Right lung (tissue), 10 donors: ENCODE data around the gene GTF3A. TPM values are rescaled to one million over a fixed set of nuclear protein-coding genes. Genes with fewer than 3 reads are reported as not detected.
A peak's percentile ranks its signal among the peaks of the same experiment; 100 is the strongest.
"Not testable (repeated sequence)": the region's sequence is repeated elsewhere in the genome, so short reads cannot be mapped to it uniquely, and the experiment has no call there.

Source experiments
- DNase-seq, 2 donors: peaks; one replicate each; pipeline ENCODE4 v3.0.0-alpha.2; 2013
- long read RNA-seq, 8 donors: transcript quantifications; one replicate each; lab custom pipeline, GENCODE V29; 2026
- polyA plus RNA-seq, 5 donors: library from polyadenylated mRNA; unstranded; fragments of 120-200 nt; gene quantifications; one replicate each; pipeline versions ENCODE4 v1.2.1 to v1.2.3, GENCODE V29; 2013; ENCODE audit warnings: inconsistent platforms in 1 of 5, low replicate concordance in 1 of 5; ENCODE audit not compliant: insufficient read length in 5 of 5, insufficient read depth in 1 of 5

The GTF3A gene
- polyA plus RNA-seq: 10 to 100 TPM; 73.3 to 88.2 (median 79.0) TPM
- long read RNA-seq, donor 1, transcript GTF3A-207 (3 exons, 829 nt): minor isoform, 8 of 222 reads
- long read RNA-seq, donor 1, transcript GTF3A-201 (9 exons, 1,383 nt): major isoform, 32 of 222 reads
- long read RNA-seq, donor 1, partial matches to known transcripts: 141 of 222 reads
- long read RNA-seq, donor 1, other reads (novel, unspliced or antisense): 38 of 222 reads
- long read RNA-seq, donor 2, transcript GTF3A-201 (9 exons, 1,383 nt): major isoform, 19 of 44 reads
- long read RNA-seq, donor 2, partial matches to known transcripts: 8 of 44 reads
- long read RNA-seq, donor 2, other reads (novel, unspliced or antisense): 13 of 44 reads
- long read RNA-seq, donor 3, transcript GTF3A-201 (9 exons, 1,383 nt): major isoform, 14 of 173 reads
- long read RNA-seq, donor 3, transcript GTF3A-207 (3 exons, 829 nt): minor isoform, 5 of 173 reads
- long read RNA-seq, donor 3, partial matches to known transcripts: 80 of 173 reads
- long read RNA-seq, donor 3, other reads (novel, unspliced or antisense): 74 of 173 reads
- long read RNA-seq, donor 4, transcript GTF3A-201 (9 exons, 1,383 nt): major isoform, 8 of 31 reads
- long read RNA-seq, donor 4, partial matches to known transcripts: 19 of 31 reads
- long read RNA-seq, donor 4, other reads (novel, unspliced or antisense): 0 of 31 reads
- long read RNA-seq, donor 5, transcript GTF3A-207 (3 exons, 829 nt): minor isoform, 7 of 51 reads
- long read RNA-seq, donor 5, transcript GTF3A-201 (9 exons, 1,383 nt): major isoform, 25 of 51 reads
- long read RNA-seq, donor 5, partial matches to known transcripts: 19 of 51 reads
- long read RNA-seq, donor 5, other reads (novel, unspliced or antisense): 0 of 51 reads
- long read RNA-seq, donor 6, transcript GTF3A-201 (9 exons, 1,383 nt): major isoform, 21 of 50 reads
- long read RNA-seq, donor 6, partial matches to known transcripts: 22 of 50 reads
- long read RNA-seq, donor 6, other reads (novel, unspliced or antisense): 0 of 50 reads
- long read RNA-seq, donor 7, transcript GTF3A-201 (9 exons, 1,383 nt): major isoform, 16 of 119 reads
- long read RNA-seq, donor 7, partial matches to known transcripts: 77 of 119 reads
- long read RNA-seq, donor 7, other reads (novel, unspliced or antisense): 24 of 119 reads
- long read RNA-seq, donor 8, transcript GTF3A-201 (9 exons, 1,383 nt): major isoform, 11 of 13 reads
- long read RNA-seq, donor 8, partial matches to known transcripts: 0 of 13 reads
- long read RNA-seq, donor 8, other reads (novel, unspliced or antisense): 0 of 13 reads

GRCh38 chr13:27424246-27425157 is at the start of gene GTF3A:
GTF3A (plus strand) TSS chr13:27424619.
- peak; percentile 91 to 92 for DNase-seq

GRCh38 chr13:27374650-27375049 is 49.8 kb upstream of the GTF3A start:
- peak in 1 of 2 donors; percentile 53 for DNase-seq

- DNase-seq: peak; percentile 58 to 68
Observed at GRCh38 chr13:27375686-27376326, 48.6 kb upstream of the GTF3A start.

GRCh38 chr13:27379126-27379525 is 45.3 kb upstream of the GTF3A start:
- no peak for DNase-seq

DNA sequence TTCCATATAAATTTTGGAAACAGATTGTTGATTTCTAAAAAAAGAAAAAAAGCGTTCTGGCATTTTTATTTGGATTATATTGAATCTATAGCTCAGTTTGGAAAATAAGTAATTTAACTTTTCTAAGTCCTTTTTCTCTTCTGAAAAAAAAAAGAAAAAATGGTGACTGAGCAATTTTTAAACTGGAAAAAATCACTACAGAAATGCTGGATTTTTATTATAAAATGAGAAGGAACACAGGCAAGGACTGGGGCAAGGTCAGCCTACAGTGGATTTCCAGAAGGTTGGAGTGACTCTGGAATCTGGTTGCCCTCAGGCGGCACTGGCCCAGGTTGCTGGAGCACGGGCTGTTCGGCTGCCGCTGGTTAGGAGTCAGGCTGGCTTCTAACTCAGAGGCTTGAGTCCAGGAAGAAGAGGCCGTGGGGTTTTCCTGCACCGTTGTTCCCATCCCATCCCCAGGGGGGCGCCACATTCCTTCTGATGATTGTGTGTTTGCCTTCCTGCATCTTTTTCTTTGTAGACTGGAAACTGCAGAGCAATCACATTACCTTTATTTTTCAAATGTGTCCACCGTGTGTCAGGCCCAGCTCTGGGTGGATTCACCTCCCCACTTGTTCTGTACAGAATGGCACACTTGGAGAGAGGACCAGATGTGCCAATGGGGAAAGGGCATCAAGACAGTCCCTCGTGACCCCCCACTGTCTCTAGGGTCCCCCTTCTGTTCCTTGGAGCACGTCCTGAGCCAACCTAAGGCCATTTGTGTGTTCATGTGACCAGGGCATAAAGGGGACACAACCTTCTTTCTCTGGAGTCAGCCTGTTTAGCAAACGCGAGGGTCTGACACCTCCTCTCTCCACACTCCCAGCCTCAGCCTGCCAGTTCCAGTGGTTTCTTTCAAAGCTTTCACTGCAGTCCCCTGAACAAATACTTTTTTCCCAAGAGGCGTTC is 44.5 kb upstream of the GTF3A start:
- DNase-seq: peak in 1 of 2 donors; percentile 23

- no peak for DNase-seq
Observed at GRCh38 chr13:27381601-27382000, 42.8 kb upstream of the GTF3A start.

GRCh38 chr13:27383104-27383921 is 41.1 kb upstream of the GTF3A start:
- no peak for DNase-seq

DNA sequence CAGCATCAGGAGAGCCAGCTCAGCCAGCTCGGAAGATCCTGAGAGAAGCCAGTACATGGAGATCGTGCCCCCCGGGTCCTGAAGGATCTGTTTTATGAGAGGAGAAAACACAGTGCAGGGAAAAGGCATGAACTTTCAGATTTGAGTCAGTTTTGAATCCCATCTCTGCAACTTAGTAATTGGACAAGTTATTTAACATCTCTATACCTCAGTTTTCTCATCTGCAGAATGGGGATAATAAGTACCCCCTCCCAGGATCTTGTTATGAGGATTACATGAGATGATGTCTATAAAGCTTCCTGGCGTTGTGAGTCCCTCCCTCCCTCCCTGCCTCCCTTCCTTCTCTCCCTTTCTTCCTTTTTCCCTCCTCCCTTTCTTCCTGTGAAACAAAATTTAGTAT is 40.1 kb upstream of the GTF3A start:
- no peak for DNase-seq

- no peak for DNase-seq
Observed at GRCh38 chr13:27388241-27388640, 36.2 kb upstream of the GTF3A start.

GRCh38 chr13:27389891-27390290 is 34.5 kb upstream of the GTF3A start:
- DNase-seq: no peak

DNA sequence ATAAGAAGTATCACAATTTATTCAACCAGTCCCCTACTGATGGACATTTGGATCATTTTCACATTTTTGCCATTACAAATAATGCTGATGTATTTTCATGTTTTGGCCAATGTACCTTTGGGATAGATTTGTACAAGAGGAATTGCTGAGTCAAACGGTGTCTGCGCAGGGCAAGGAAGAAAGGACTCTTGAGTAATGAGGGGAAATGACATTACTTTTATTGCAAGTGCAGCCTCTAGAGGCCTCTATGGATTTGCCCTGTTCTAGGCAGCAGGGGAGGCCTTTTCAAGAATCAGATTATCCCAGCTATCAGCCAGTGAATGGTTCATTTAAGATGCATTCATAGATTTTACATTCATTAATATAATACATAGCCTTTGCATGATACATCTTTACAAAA is 32.9 kb upstream of the GTF3A start:
- DNase-seq: no peak

GRCh38 chr13:27393101-27393500 is 31.3 kb upstream of the GTF3A start:
- no peak for DNase-seq

DNA sequence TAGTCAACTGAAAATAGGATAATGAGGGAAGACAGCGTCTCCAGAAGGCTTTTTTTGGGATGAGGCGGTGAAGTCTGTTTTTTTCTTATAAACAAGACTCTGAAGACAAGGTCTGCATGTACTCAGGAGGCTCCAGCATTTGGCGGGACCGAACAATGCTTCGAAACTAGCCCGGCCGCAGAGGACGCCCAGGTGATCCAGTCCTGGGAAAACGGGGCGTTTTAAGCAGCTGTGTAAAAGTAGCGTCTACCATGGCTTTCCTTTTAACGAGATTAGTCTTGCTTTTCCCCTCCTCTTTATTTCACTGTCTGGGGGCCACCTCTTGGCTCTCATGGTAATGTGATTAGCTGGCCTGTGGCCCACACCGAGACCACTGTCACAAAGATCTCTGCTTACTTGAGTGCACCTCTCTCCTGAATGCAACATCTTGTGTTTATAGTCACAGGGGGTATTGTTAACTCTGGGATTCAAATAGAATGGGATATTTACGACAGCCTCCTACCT is 29.4 kb upstream of the GTF3A start:
- DNase-seq: no peak

DNA sequence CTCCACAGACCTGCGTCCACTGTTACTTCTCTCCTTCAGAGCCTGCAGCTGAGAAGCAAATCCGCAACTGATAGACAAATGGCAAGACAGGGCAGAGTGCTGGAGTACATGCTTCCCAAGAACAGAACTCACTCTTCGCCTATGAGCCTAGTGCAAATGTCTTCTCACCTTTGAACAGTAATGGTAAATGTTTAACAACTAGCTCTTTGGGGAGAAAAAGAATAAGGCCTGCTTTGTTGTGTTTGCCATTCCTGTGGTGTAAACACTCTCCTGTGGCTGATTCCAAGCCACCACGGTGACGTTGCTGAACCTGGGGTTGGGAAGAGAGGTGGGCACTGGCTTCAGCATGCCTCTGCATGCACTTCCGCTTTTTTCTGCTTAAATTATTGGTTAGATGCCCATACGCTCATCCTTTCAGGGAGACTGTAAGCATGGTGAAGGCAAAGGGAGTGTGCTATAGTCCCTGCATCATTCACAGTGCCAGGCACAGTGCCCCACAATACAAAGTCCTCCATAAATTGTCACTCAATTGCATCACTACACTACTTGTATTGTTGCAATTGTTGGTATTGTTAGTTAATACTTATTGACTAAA is 28.1 kb upstream of the GTF3A start:
- DNase-seq: no peak

DNA sequence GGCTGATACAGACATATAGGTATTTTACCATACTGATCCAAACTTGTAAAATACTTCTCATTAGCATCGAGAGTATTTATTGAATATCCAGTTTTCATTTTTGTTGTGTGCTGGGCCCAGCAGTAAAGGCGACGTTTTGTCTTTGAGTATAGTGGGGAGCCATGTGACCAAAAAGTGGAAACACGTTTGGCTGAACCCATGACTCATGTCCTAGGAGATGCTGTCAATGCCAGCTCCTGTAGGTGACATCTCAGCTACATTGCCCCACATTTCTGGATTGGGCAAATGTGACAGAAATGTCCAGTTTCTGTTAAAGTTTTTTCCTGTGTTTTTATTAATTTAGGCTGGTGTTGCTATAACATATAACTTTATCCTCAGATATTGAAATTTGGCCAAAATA is 26.1 kb upstream of the GTF3A start:
- no peak for DNase-seq

GRCh38 chr13:27400405-27400804 is 24.0 kb upstream of the GTF3A start:
- DNase-seq: not testable (repeated sequence)

DNA sequence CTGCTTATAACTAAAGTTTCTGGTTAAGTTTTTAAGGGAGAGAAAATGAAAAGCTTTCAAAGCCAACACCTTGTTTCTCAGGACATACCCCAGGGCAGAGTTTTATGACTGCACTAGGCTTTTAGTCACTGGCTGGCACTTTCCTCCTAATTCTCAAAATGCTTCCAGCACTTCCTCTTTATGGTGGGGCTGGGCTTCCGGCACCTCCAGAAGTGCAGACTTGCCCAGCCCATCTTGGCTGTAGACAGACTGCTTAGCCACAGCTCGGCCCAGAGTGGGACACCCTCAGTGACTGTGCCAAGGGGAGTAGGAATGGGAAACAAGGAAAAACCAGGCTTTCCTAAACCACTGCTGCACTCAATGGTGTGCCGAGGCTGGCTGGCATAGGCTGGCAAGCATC is 23.2 kb upstream of the GTF3A start:
- DNase-seq: no peak
